G401 (cell line): ENCODE measurements around the gene AOC2. TPM values are rescaled to one million over a fixed set of nuclear protein-coding genes. Genes with fewer than 3 reads are reported as not detected.
A peak's percentile ranks its signal among the peaks of the same experiment; 100 is the strongest.

Experiments used
- DNase-seq: peaks from one replicate; pipeline ENCODE4 v3.0.0-alpha.2; 2015; ENCODE audit warnings: low spot score
- in situ Hi-C: cut with HindIII; loops from 2 replicates; pipeline ENCODE4 v1.10.0; 2016; ENCODE audit warnings: low sequenced_read_pairs, mixed read lengths
- total RNA-seq: library from RNA; depleted of rRNA; stranded (reverse); fragments of >200 nt; shearing (Covaris generic); gene quantifications from 2 replicates; pipeline ENCODE4 v1.2.3, GENCODE V29; 2014; rRNA removed

AOC2 gene
- not detected in 2 replicates for total RNA-seq

- DNase-seq, result no peak
- in situ Hi-C loops, result no loop called here
Measured at GRCh38 chr17:42844271-42844670, at the start of gene AOC2. Gene AOC2 (plus strand): TSS chr17:42844580. CDS start chr17:42844627, 47 bp downstream.

GRCh38 chr17:42795061-42795460, 49.3 kb upstream of the AOC2 start:
- in situ Hi-C loops, result no loop called here
- no peak for DNase-seq

- in situ Hi-C loops, result no loop called here
- no peak for DNase-seq
Measured at GRCh38 chr17:42795465-42795864, 48.9 kb upstream of the AOC2 start.

- no peak for DNase-seq
- in situ Hi-C loops, result no loop called here
Measured at GRCh38 chr17:42796066-42796758, 48.2 kb upstream of the AOC2 start.

GRCh38 chr17:42797067-42798007, 47.0 kb upstream of the AOC2 start:
- in situ Hi-C loops, result no loop called here
- no peak for DNase-seq

- DNase-seq, result no peak
- in situ Hi-C loops, result no loop called here
Measured at GRCh38 chr17:42798011-42798382, 46.4 kb upstream of the AOC2 start.

- peak; percentile 88 for DNase-seq
- in situ Hi-C loops, result no loop called here
Measured at GRCh38 chr17:42798383-42799380, 45.7 kb upstream of the AOC2 start, which contains the start of the genes CNTD1 and COA3. Gene CNTD1 (plus strand): TSS chr17:42798861. CDS start chr17:42799068, 207 bp downstream. Gene COA3 (minus strand): TSS chr17:42798704. CDS start chr17:42798681, 23 bp downstream.

GRCh38 chr17:42803074-42803883, 41.1 kb upstream of the AOC2 start:
- in situ Hi-C loops, result no loop called here
- no peak for DNase-seq

GRCh38 chr17:42804918-42805367, 39.4 kb upstream of the AOC2 start:
- in situ Hi-C loops, result no loop called here
- DNase-seq, result no peak

GRCh38 chr17:42806249-42806648, 38.1 kb upstream of the AOC2 start:
- in situ Hi-C loops, result no loop called here
- DNase-seq, result no peak

- DNase-seq, result peak; percentile 74
- in situ Hi-C loops, result no loop called here
Measured at GRCh38 chr17:42809250-42809649, 35.1 kb upstream of the AOC2 start.

- in situ Hi-C loops, result no loop called here
- no peak for DNase-seq
Measured at GRCh38 chr17:42814633-42815399, 29.6 kb upstream of the AOC2 start.

GRCh38 chr17:42817866-42818265, 26.5 kb upstream of the AOC2 start:
- in situ Hi-C loops, result no loop called here
- DNase-seq, result no peak

GRCh38 chr17:42818379-42818778, 26.0 kb upstream of the AOC2 start:
- in situ Hi-C loops, result no loop called here
- no peak for DNase-seq

GRCh38 chr17:42819939-42820535, 24.3 kb upstream of the AOC2 start:
- in situ Hi-C loops, result no loop called here
- DNase-seq, result peak; percentile 30

GRCh38 chr17:42821176-42821575, 23.2 kb upstream of the AOC2 start:
- no peak for DNase-seq
- in situ Hi-C loops, result no loop called here

- DNase-seq, result no peak
- in situ Hi-C loops, result no loop called here
Measured at GRCh38 chr17:42827472-42827871, 16.9 kb upstream of the AOC2 start.
